Bronchial epithelial cell (primary cell): Measurements from ENCODE around the gene INPP5B. TPM values are rescaled to one million over a fixed set of nuclear protein-coding genes. Genes with fewer than 3 reads are reported as not detected.
A peak's percentile ranks its signal among the peaks of the same experiment; 100 is the strongest.

ENCODE experiments used
- DNase-seq: peaks from one replicate; pipeline ENCODE4 v3.0.0-alpha.2; 2010; ENCODE audit warnings: low read depth
- FAIRE-seq: peaks from 2 replicates; lab custom pipeline; 2011; peaks lifted over from hg19 to GRCh38; lab: Jason Lieb, UNC
- H3K27me3 ChIP-seq: 2 replicates; pipeline ENCODE4 v1.5.1; 2011; ENCODE audit warnings: low read length; ENCODE audit not compliant: control insufficient read depth, insufficient read depth
- H3K36me3 ChIP-seq: 2 replicates; pipeline ENCODE4 v1.5.1; 2011; ENCODE audit warnings: low read length; ENCODE audit not compliant: control insufficient read depth, insufficient read depth
- H3K4me3 ChIP-seq: 2 replicates; pipeline ENCODE4 v1.5.1; 2011; ENCODE audit warnings: mild to moderate bottlenecking, low read depth, low read length, control low read depth
- total RNA-seq: library from RNA; depleted of rRNA; stranded (reverse); fragments of >200 nt; gene quantifications from 2 replicates; pipeline ENCODE4 v1.2.1, GENCODE V29; 2014
- TF ChIP-seq, protein P1 (sequence below): IDR thresholded peaks from 2 replicates; pipeline ENCODE4 v1.5.1; 2011; ENCODE audit warnings: mild to moderate bottlenecking, moderate library complexity, low read length, control low read depth, inconsistent platforms; ENCODE audit not compliant: insufficient read depth, severe bottlenecking

Gene INPP5B
- total RNA-seq, result 5.6 and 8.4 TPM in 2 replicates

DNA sequence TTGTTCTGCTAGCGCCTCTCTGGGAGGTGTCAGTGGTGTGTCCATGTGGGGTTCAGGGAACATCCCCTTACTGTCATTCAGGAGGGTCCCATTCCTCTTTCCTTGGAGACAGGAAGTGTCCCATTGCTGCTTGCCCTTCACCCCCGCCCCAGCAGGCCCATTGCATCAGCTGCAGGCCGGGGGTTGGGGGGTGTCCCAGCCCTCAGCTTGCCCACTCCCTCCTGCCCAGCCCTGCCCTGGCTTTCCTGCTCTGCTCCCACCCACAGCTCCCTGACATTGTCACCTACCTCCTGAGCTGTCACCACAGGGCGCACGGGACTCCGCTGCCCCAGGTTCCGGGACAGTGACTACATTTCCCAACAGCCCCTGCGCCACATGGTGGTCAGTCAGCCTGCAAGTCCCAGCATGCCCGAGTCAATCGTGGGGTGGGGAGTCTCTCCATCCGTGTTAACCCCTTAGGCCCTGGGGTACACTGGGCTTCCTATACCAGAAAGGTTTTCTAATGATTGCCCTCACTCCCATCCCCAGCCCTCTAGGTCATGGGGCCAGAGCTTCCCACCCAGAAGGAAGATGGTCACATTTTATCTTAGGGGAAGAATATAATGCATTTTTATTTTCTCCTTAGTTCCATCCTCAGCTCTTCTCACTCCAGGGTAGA, at the start of gene INPP5B:
Gene INPP5B, minus strand, starts transcription at position 351 of the 658 bp plus-strand sequence. CDS start 745 bp downstream, outside the sequence.
- DNase-seq, result no peak
- Histone ChIP-seq H3K27me3 (no peaks in the 10 kb centered on the region), H3K36me3 (no peaks in the 10 kb centered on the region), H3K4me3 (no peak within 1 kb of the TSS)
- no peak for FAIRE-seq
- TF ChIP-seq, protein P1, sequence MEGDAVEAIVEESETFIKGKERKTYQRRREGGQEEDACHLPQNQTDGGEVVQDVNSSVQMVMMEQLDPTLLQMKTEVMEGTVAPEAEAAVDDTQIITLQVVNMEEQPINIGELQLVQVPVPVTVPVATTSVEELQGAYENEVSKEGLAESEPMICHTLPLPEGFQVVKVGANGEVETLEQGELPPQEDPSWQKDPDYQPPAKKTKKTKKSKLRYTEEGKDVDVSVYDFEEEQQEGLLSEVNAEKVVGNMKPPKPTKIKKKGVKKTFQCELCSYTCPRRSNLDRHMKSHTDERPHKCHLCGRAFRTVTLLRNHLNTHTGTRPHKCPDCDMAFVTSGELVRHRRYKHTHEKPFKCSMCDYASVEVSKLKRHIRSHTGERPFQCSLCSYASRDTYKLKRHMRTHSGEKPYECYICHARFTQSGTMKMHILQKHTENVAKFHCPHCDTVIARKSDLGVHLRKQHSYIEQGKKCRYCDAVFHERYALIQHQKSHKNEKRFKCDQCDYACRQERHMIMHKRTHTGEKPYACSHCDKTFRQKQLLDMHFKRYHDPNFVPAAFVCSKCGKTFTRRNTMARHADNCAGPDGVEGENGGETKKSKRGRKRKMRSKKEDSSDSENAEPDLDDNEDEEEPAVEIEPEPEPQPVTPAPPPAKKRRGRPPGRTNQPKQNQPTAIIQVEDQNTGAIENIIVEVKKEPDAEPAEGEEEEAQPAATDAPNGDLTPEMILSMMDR, result no peak

DNA sequence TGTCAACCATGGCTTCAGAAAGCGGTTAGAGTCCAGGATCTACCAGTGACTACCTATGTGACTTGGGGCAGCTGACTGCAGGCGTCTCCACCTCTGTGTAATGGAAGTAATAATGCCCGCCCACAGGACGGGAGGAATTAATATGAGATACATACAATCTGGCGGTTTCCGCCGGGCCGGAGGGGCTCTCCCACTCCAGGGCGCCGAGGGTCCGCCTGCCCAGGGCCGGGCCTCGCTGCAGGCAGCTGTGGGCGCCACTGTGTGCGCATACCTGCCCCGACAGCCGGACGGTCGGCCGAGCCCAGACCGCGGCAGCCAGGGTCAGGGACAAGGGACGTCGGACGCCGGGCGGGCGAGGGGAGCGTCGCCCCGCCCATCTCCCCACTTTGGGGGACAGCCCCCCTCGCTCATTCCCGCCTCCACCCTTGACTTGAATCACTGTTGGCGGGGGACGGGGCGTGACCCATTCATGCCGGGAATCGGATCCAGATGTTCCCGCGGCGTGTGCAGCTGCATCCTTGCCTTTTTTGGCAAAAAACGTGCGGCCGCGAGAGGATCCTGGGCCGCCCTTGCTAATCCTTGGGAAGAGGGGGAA, 49.0 kb upstream of the INPP5B start:
- FAIRE-seq (no peak), DNase-seq (peak; percentile 26)
- H3K4me3 ChIP-seq, result peak overlapping the region; percentile 42
- H3K27me3 ChIP-seq, result no peaks in the 10 kb centered on the region
- TF ChIP-seq, protein P1, result no peak
- peaks cover 1% of the 10 kb centered on the region for H3K36me3 ChIP-seq

DNA sequence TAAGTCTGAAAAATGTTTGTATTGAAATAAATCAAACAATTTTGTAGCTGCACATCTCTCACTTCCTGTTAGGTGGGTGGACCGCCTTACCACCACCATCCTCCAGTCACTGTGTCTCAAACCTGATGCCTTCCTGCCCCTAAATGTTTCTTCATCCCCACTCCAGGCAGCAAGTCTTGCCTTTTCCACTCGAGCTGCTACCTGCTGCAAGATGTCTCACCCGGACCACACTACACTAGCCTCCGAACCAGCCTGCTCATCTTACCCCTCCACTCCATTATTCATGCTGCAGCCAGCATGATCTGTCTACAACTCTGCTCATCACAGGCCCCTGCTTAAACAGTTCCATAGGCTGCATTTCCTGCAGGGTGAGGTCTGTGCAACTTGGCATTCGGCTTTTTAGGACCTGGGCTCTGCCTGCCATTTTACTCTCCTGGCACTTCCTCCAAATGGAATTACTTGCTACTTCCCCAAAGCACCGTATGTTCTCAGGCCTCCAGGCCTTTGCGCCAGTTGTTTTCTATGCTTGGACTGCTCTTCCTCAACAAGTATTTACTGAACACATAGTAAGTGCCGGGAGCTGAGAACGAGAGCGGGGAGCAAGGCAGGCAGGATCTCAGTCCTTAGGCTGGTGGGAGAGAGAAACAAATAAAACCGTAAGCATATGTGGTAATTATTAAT, 48.2 kb upstream of the INPP5B start:
- TF ChIP-seq, protein P1, result no peak
- no peaks in the 10 kb centered on the region for H3K27me3 ChIP-seq
- DNase-seq (no peak), FAIRE-seq (no peak)
- H3K4me3 ChIP-seq, result no peak overlapping the region
- H3K36me3 ChIP-seq, result peaks cover 1% of the 10 kb centered on the region

DNA sequence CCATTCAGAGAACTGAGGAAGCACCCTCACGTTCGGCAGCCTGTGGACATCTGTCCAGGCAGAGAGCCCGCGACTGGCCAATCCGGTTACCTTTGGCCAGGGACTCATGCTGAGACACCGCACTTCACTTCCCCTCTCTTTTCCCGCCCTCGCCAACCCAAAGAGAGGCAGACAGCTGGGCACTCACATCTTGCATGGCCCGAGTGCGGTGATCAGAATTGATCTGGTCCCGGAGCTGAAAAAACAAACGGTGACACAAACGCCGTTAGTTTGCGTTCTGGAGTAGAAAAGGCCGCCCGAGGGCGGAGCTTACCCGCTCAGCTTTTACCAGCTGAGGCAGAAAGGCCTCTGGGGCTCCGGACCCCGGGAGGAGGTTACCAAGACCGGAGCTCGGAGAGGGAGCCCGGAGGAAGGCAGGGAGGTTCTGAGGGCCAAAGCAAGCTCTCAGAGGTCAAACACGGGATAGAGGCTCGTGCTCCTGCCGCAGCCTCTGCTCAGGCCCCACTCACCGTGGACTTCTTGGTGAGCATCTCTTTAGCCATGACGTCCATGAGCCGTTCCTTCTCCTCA, 42.6 kb upstream of the INPP5B start:
- peak overlapping the region; percentile 79 for H3K4me3 ChIP-seq
- DNase-seq (peak; percentile 20), FAIRE-seq (no peak)
- TF ChIP-seq, protein P1, result no peak
- peaks cover 11% of the 10 kb centered on the region for H3K36me3 ChIP-seq
- no peaks in the 10 kb centered on the region for H3K27me3 ChIP-seq

DNA sequence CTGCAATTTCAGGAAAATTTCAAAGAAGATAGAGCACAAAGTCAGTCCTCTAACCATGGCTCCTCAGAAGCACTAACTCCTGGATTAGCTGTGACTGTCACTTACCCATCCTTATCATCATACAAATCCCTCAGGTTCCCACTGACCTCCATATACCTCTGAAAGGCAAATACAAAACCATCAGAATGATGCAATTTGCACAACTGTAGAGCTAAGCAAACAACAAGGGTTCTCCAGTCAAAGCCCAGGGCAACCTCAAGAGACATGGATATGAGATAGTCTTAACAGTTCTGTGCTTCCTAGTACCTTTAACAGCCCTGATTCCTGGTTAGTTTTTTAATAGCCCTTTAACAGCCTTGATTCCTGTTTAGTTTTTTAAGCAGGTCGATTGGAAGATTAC, 40.8 kb upstream of the INPP5B start:
- TF ChIP-seq, protein P1, result no peak
- FAIRE-seq, result no peak
- H3K36me3 ChIP-seq, result peaks cover 18% of the 10 kb centered on the region
- DNase-seq, result no peak
- H3K27me3 ChIP-seq, result no peaks in the 10 kb centered on the region
- no peak overlapping the region for H3K4me3 ChIP-seq
